Suprapubic skin (tissue), 4 donors: ENCODE measurements around the gene SMARCC2.

Source experiments
- POLR2A ChIP-seq, 2 donors: fragments of 450-650 bp; IDR thresholded peaks; one replicate each; pipeline ENCODE4 v1.6.1; 2017; ENCODE audit warnings: antibody characterized with exemption in 2 of 2, mild to moderate bottlenecking in 2 of 2, moderate library complexity in 2 of 2
- POLR2AphosphoS5 ChIP-seq, 3 donors: sonication (generic); formaldehyde crosslinking; IDR thresholded peaks; one replicate each; pipeline ENCODE4 v1.6.1; 2017; ENCODE audit warnings: antibody characterized with exemption in 3 of 3
- TF ChIP-seq, protein P1 (sequence below), 2 donors: fragments of 200-600 bp in 1 of 2; fragments of 450-650 bp in 1 of 2; sonication (generic) in 1 of 2; IDR thresholded peaks; one replicate each; pipeline ENCODE4 v1.5.1; 2016 to 2019; ENCODE audit warnings: antibody characterized with exemption in 2 of 2, mild to moderate bottlenecking in 1 of 2, moderate library complexity in 1 of 2

DNA sequence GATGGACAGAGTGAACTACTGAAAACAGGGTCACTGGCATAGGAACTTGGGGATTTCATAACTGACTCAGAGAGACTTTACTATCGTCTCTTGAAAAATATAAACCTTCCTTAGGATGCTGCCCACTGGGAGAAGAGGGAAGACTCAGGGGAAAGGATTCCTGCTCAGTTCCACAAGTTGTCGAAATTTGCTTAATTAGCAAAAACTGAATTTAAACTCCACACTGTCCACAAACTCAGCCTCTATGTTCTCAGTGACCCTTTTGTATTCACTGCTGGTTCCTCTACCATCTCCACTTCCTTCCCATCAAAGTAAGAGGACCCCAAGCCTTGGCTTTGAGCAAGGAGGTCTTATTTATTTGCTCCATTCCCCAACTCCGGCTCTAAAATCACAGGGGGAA lies 44.1 kb downstream of the SMARCC2 start:
- TF ChIP-seq, protein P1, sequence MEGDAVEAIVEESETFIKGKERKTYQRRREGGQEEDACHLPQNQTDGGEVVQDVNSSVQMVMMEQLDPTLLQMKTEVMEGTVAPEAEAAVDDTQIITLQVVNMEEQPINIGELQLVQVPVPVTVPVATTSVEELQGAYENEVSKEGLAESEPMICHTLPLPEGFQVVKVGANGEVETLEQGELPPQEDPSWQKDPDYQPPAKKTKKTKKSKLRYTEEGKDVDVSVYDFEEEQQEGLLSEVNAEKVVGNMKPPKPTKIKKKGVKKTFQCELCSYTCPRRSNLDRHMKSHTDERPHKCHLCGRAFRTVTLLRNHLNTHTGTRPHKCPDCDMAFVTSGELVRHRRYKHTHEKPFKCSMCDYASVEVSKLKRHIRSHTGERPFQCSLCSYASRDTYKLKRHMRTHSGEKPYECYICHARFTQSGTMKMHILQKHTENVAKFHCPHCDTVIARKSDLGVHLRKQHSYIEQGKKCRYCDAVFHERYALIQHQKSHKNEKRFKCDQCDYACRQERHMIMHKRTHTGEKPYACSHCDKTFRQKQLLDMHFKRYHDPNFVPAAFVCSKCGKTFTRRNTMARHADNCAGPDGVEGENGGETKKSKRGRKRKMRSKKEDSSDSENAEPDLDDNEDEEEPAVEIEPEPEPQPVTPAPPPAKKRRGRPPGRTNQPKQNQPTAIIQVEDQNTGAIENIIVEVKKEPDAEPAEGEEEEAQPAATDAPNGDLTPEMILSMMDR (IDR thresholded peaks at IDR 0.05): no peak
- TF ChIP-seq POLR2AphosphoS5 (IDR thresholded peaks at IDR 0.05) (no peak), POLR2A (IDR thresholded peaks at IDR 0.05) (no peak)
